Neural progenitor cell (in vitro differentiated cells): ENCODE results near the gene MSH2.

Source experiments
- CTCF ChIP-seq: fragments of 200-600 bp; sonication (generic); IDR thresholded peaks from 2 replicates; pipeline ENCODE4 v1.5.1; 2017; ENCODE audit warnings: antibody characterized with exemption, mild to moderate bottlenecking
- EZH2 ChIP-seq: fragments of 200-600 bp; sonication (generic); IDR thresholded peaks from 2 replicates; pipeline ENCODE4 v1.6.1; 2017; ENCODE audit warnings: antibody characterized with exemption, mild to moderate bottlenecking, moderate library complexity
- EZH2phosphoT487 ChIP-seq: fragments of 200-600 bp; sonication (generic); IDR thresholded peaks from 2 replicates; pipeline ENCODE4 v1.6.1; 2017; ENCODE audit warnings: antibody characterized with exemption

- TF ChIP-seq CTCF (no peak), EZH2phosphoT487 (no peak), EZH2 (no peak)
Observed at GRCh38 chr2:47386551-47386950, 16.4 kb upstream of the MSH2 start.
